Liver (tissue), 9 donors: ENCODE data around the gene GRIFIN. TPM values are rescaled to one million over a fixed set of nuclear protein-coding genes. Genes with fewer than 3 reads are reported as not detected.

Source experiments
- DNase-seq: peaks from one replicate; pipeline ENCODE4 v3.0.0-alpha.2; 2017; ENCODE audit warnings: low spot score
- H3K27ac ChIP-seq, 2 donors: one replicate each; pipeline ENCODE4 v1.7.0; 2013; ENCODE audit warnings: inconsistent platforms in 2 of 2, low read length in 2 of 2, control low read depth in 1 of 2, low read depth in 1 of 2, mild to moderate bottlenecking in 1 of 2
- H3K27me3 ChIP-seq, 4 donors: one replicate each; pipeline versions ENCODE4 v1.6.1 to v1.7.0; 2013; ENCODE audit warnings: low read length in 3 of 4, inconsistent platforms in 1 of 4, mild to moderate bottlenecking in 1 of 4, moderate library complexity in 1 of 4; ENCODE audit not compliant: control insufficient read depth in 4 of 4, insufficient read depth in 4 of 4
- H3K36me3 ChIP-seq, 4 donors: one replicate each; pipeline versions ENCODE4 v1.6.1 to v1.7.0; 2013; ENCODE audit warnings: low read length in 3 of 4, mild to moderate bottlenecking in 3 of 4, low read depth in 1 of 4, moderate library complexity in 1 of 4; ENCODE audit not compliant: control insufficient read depth in 4 of 4, insufficient read depth in 3 of 4
- H3K4me1 ChIP-seq, 4 donors: one replicate each; pipeline versions ENCODE4 v1.6.1 to v1.7.0; 2013; ENCODE audit warnings: low read length in 3 of 4, mild to moderate bottlenecking in 3 of 4, moderate library complexity in 1 of 4; ENCODE audit not compliant: control insufficient read depth in 4 of 4, insufficient read depth in 4 of 4
- H3K4me3 ChIP-seq, 3 donors: one replicate each; pipeline versions ENCODE4 v1.6.1 to v1.7.0; 2013; ENCODE audit warnings: low read length in 3 of 3, control low read depth in 1 of 3, low read depth in 1 of 3, mild to moderate bottlenecking in 1 of 3
- H3K9ac ChIP-seq, 2 donors: one replicate each; pipeline ENCODE4 v1.7.0; 2013; ENCODE audit warnings: low read length in 2 of 2, mild to moderate bottlenecking in 2 of 2, moderate library complexity in 2 of 2, control low read depth in 1 of 2, low read depth in 1 of 2
- H3K9me3 ChIP-seq, 4 donors: one replicate each; pipeline versions ENCODE4 v1.6.1 to v1.7.0; 2013; ENCODE audit warnings: low read length in 3 of 4; ENCODE audit not compliant: control insufficient read depth in 4 of 4
- ATF3 ChIP-seq: IDR thresholded peaks from 2 replicates; pipeline ENCODE4 v1.6.1; 2016; ENCODE audit warnings: antibody characterized with exemption
- CTCF ChIP-seq: fragments of 150-350 bp; IDR thresholded peaks from 2 replicates; pipeline ENCODE4 v1.5.1; 2017; ENCODE audit warnings: improper control_type of control experiment, low read depth, low read length; ENCODE audit not compliant: missing input control
- EGR1 ChIP-seq, 2 donors: IDR thresholded peaks; 2 replicates each; pipeline ENCODE4 v1.6.1; 2016 to 2018; ENCODE audit warnings: antibody characterized with exemption in 2 of 2, low read depth in 2 of 2
- FOXA1 ChIP-seq: IDR thresholded peaks from 2 replicates; pipeline ENCODE4 v1.6.1; 2016; ENCODE audit warnings: antibody characterized with exemption
- FOXA2 ChIP-seq: IDR thresholded peaks from 2 replicates; pipeline ENCODE4 v1.6.1; 2016; ENCODE audit warnings: antibody characterized with exemption
- GABPA ChIP-seq, 2 donors: IDR thresholded peaks in 1 of 2; conservative IDR thresholded peaks in 1 of 2; 2 replicates each; pipeline ENCODE4 v1.6.1; 2016; ENCODE audit warnings: antibody characterized with exemption in 2 of 2, mild to moderate bottlenecking in 1 of 2, moderate library complexity in 1 of 2
- HNF4A ChIP-seq, 2 donors: conservative IDR thresholded peaks; 2 replicates each; pipeline ENCODE4 v1.6.1; 2016; ENCODE audit warnings: antibody characterized with exemption in 2 of 2, mild to moderate bottlenecking in 2 of 2
- HNF4G ChIP-seq: IDR thresholded peaks from 2 replicates; pipeline ENCODE4 v1.6.1; 2016; ENCODE audit warnings: antibody characterized with exemption
- JUND ChIP-seq, 2 donors: IDR thresholded peaks; 2 replicates each; pipeline ENCODE4 v1.6.1; 2016; ENCODE audit warnings: antibody characterized with exemption in 2 of 2
- MAX ChIP-seq: IDR thresholded peaks from 2 replicates; pipeline ENCODE4 v1.6.1; 2016; ENCODE audit warnings: antibody characterized with exemption
- NR2F2 ChIP-seq: IDR thresholded peaks from 2 replicates; pipeline ENCODE4 v1.6.1; 2016; ENCODE audit warnings: antibody characterized with exemption
- RAD21 ChIP-seq, 2 donors: IDR thresholded peaks; 2 replicates each; pipeline ENCODE4 v1.6.1; 2016; ENCODE audit warnings: antibody characterized with exemption in 2 of 2, mild to moderate bottlenecking in 2 of 2
- RXRA ChIP-seq, 2 donors: IDR thresholded peaks; 2 replicates each; pipeline ENCODE4 v1.6.1; 2017 to 2018; ENCODE audit warnings: antibody characterized with exemption in 2 of 2, mild to moderate bottlenecking in 1 of 2
- SP1 ChIP-seq: IDR thresholded peaks from 2 replicates; pipeline ENCODE4 v1.6.1; 2018; ENCODE audit warnings: antibody characterized with exemption, mild to moderate bottlenecking
- TAF1 ChIP-seq: conservative IDR thresholded peaks from 2 replicates; pipeline ENCODE4 v1.6.1; 2016; ENCODE audit warnings: antibody characterized with exemption, mild to moderate bottlenecking
- YY1 ChIP-seq: IDR thresholded peaks from 2 replicates; pipeline ENCODE4 v1.6.1; 2016; ENCODE audit warnings: antibody characterized with exemption, mild to moderate bottlenecking
- ZBTB33 ChIP-seq: IDR thresholded peaks from 2 replicates; pipeline ENCODE4 v1.6.1; 2016; ENCODE audit warnings: antibody characterized with exemption
- WGBS: extraction: QIAGEN DNeasy Blood & Tissue Kit; methylation state at CpG from one replicate; pipeline ENCODE4 v1.1.7; 2013; 5-methylcytosine and 5-hydroxymethylcytosine counted together
- polyA plus RNA-seq, 2 donors: library from polyadenylated mRNA; stranded (reverse) in 1 of 2; unstranded in 1 of 2; fragments of 200-250 nt in 1 of 2; fragments of >200 nt in 1 of 2; fragmentation: Nextera tagmentation in 1 of 2; extraction: Ambion mirVana in 1 of 2; gene quantifications; one replicate each; pipeline versions ENCODE4 v1.2.1 to v1.2.3, GENCODE V29; 2013 to 2015
- total RNA-seq, 2 donors: library from RNA; depleted of rRNA; stranded (reverse); fragments of >200 nt; gene quantifications; one replicate each; pipeline ENCODE4 v1.2.3, GENCODE V29; 2014
- donor health status: healthy.
- donor health status: healthy.
- donor health status: healthy.
- donor health status: healthy.
- donor health status: healthy.

Gene GRIFIN
- total and polyA plus RNA-seq, 4 donors = not detected

GRCh38 chr7:2523941-2524807, 48.0 kb upstream of the GRIFIN start:
- no peak overlapping the region for H3K9ac ChIP-seq
- WGBS = 60% methylated on average over 51 of the region's 51 CpGs
- no peaks in the 10 kb centered on the region for H3K36me3 ChIP-seq
- no peaks in the 10 kb centered on the region for H3K27me3 ChIP-seq
- no peak overlapping the region for H3K4me3 ChIP-seq
- H3K27ac ChIP-seq = peak overlapping the region in 1 of 2 donors; percentile 7
- H3K4me1 ChIP-seq = peaks cover 0 to 33% (median 7%) of the 10 kb centered on the region in 4 donors
- H3K9me3 ChIP-seq = no peaks in the 10 kb centered on the region
- DNase-seq = no peak
- TF ChIP-seq YY1 (no peak), JUND (IDR thresholded peaks at IDR 0.05) (peak in 1 of 2 donors; percentile 40), MAX (no peak), FOXA2 (peak; percentile 9), EGR1 (IDR thresholded peaks at IDR 0.05; ENCODE audit: low read depth in 2 of 2) (no peak), ATF3 (no peak), HNF4G (no peak), RAD21 (IDR thresholded peaks at IDR 0.05) (no peak), ZBTB33 (no peak), GABPA (IDR thresholded peaks at IDR 0.05 in 1 of 2, conservative IDR thresholded peaks at IDR 0.05 in 1 of 2) (no peak), SP1 (no peak), FOXA1 (no peak), TAF1 (no peak), RXRA (IDR thresholded peaks at IDR 0.05) (no peak), NR2F2 (no peak), HNF4A (conservative IDR thresholded peaks at IDR 0.05) (no peak)

- WGBS = 55% methylated on average over 22 of the region's 22 CpGs
- Histone ChIP-seq H3K9ac (no peak overlapping the region), H3K27ac (peak overlapping the region in 1 of 2 donors; percentile 7), H3K4me3 (no peak overlapping the region), H3K36me3 (no peaks in the 10 kb centered on the region), H3K9me3 (no peaks in the 10 kb centered on the region), H3K27me3 (no peaks in the 10 kb centered on the region), H3K4me1 (peaks cover 2 to 37% (median 11%) of the 10 kb centered on the region in 4 donors)
- no peak for TF ChIP-seq ZBTB33
- TF ChIP-seq EGR1 (IDR thresholded peaks at IDR 0.05; ENCODE audit: low read depth in 2 of 2) = no peak
- TF ChIP-seq HNF4G = no peak
- TF ChIP-seq GABPA (IDR thresholded peaks at IDR 0.05 in 1 of 2, conservative IDR thresholded peaks at IDR 0.05 in 1 of 2) = no peak
- TF ChIP-seq NR2F2 = no peak
- no peak for TF ChIP-seq FOXA1
- no peak for TF ChIP-seq ATF3
- no peak for TF ChIP-seq CTCF
- TF ChIP-seq TAF1 = no peak
- TF ChIP-seq FOXA2 = no peak
- TF ChIP-seq HNF4A (conservative IDR thresholded peaks at IDR 0.05) = no peak
- no peak for TF ChIP-seq YY1
- no peak for DNase-seq
These were observed 47.3 kb upstream of the GRIFIN start for GRCh38 chr7:2523461-2523936.
